Lung (tissue), 12 donors: Measurements from ENCODE around the gene TOP2A. TPM values are rescaled to one million over a fixed set of nuclear protein-coding genes. Genes with fewer than 3 reads are reported as not detected.
"Not testable (repeated sequence)": the region's sequence is repeated elsewhere in the genome, so short reads cannot be mapped to it uniquely, and the experiment has no call there.

ENCODE experiments used
- ATAC-seq: fragments of 200-7000 bp; cut with Tn5 transposase; one replicate; pipeline ENCODE4 v1.9.1; 2020; ENCODE audit warnings: moderate number of reproducible peaks; ENCODE audit not compliant: insufficient read depth, low FRiP score
- DNase-seq, 3 donors: peaks; one replicate each; pipeline ENCODE4 v3.0.0-alpha.2; 2013 to 2017
- H3K27ac ChIP-seq, 2 donors: one replicate each; pipeline ENCODE4 v1.5.1; 2013; ENCODE audit warnings: mild to moderate bottlenecking in 2 of 2, moderate library complexity in 2 of 2, control low read depth in 1 of 2, inconsistent platforms in 1 of 2, low read depth in 1 of 2, low read length in 1 of 2
- H3K27me3 ChIP-seq, 3 donors: one replicate each; pipeline ENCODE4 v1.5.1; 2013; ENCODE audit warnings: low read length in 2 of 3; ENCODE audit not compliant: control insufficient read depth in 3 of 3, insufficient read depth in 3 of 3
- H3K36me3 ChIP-seq, 4 donors: one replicate each; pipeline ENCODE4 v1.5.1; 2013; ENCODE audit warnings: low read length in 4 of 4, mild to moderate bottlenecking in 1 of 4, moderate library complexity in 1 of 4; ENCODE audit not compliant: control insufficient read depth in 4 of 4, insufficient read depth in 4 of 4
- H3K4me1 ChIP-seq, 5 donors: one replicate each; pipeline ENCODE4 v1.5.1; 2013; ENCODE audit warnings: low read length in 5 of 5, mild to moderate bottlenecking in 2 of 5, moderate library complexity in 1 of 5; ENCODE audit not compliant: control insufficient read depth in 5 of 5, insufficient read depth in 5 of 5
- H3K4me3 ChIP-seq: one replicate; pipeline ENCODE4 v1.5.1; 2013; ENCODE audit warnings: mild to moderate bottlenecking, control low read depth, moderate library complexity
- H3K9ac ChIP-seq, 2 donors: one replicate each; pipeline ENCODE4 v1.5.1; 2013; ENCODE audit warnings: low read length in 2 of 2, control low read depth in 1 of 2; ENCODE audit not compliant: insufficient read depth in 1 of 2
- H3K9me3 ChIP-seq, 4 donors: one replicate each; pipeline ENCODE4 v1.5.1; 2013; ENCODE audit warnings: low read length in 3 of 4, mild to moderate bottlenecking in 1 of 4, moderate library complexity in 1 of 4; ENCODE audit not compliant: control insufficient read depth in 4 of 4, insufficient read depth in 3 of 4
- CTCF ChIP-seq: IDR thresholded peaks from 2 replicates; pipeline ENCODE4 v1.5.1; 2012; ENCODE audit warnings: mild to moderate bottlenecking; ENCODE audit errors: control extremely low read depth, extremely low read depth
- WGBS, 2 donors: extraction: QIAGEN DNeasy Blood & Tissue Kit; methylation state at CpG; one replicate each; pipeline ENCODE4 v1.1.7; 2013; 5-methylcytosine and 5-hydroxymethylcytosine counted together
- polyA plus RNA-seq, 2 donors: library from polyadenylated mRNA; stranded (reverse); fragments of 200-250 nt; gene quantifications; one replicate each; pipeline ENCODE4 v1.2.1, GENCODE V29; 2013
- total RNA-seq, 2 donors: library from RNA; depleted of rRNA in 1 of 2; stranded (reverse); fragments of >200 nt in 1 of 2; gene quantifications; one replicate each; pipeline ENCODE4 v1.2.1, GENCODE V29; 2014 to 2021
- donor health status: control.
- donor health status: control.
- donor health status: Bipolar disorder and iron deficiency.
- donor health status: healthy.
- donor health status: DM: yes; HTN: yes; CAD: no.

TOP2A gene
- total and polyA plus RNA-seq, 4 donors, result 2.6 to 21.6 (median 9.6) TPM

GRCh38 chr17:40374821-40375498 is 42.7 kb downstream of the TOP2A start:
- H3K27ac ChIP-seq, result no peak overlapping the region
- ATAC-seq (no peak), DNase-seq (no peak)
- no peaks in the 10 kb centered on the region for H3K36me3 ChIP-seq
- H3K9ac ChIP-seq, result no peak overlapping the region
- WGBS, 2 donors, result 89 to 95% methylated on average over 14 of the region's 14 CpGs
- no peak for TF ChIP-seq CTCF
- H3K27me3 ChIP-seq, result no peaks in the 10 kb centered on the region
- H3K4me1 ChIP-seq, result peaks cover 0 to 2% (median 0%) of the 10 kb centered on the region in 5 donors
- no peak overlapping the region for H3K4me3 ChIP-seq
- H3K9me3 ChIP-seq, result no peaks in the 10 kb centered on the region

- no peak overlapping the region for H3K27ac ChIP-seq
- H3K9ac ChIP-seq, result no peak overlapping the region
- no peak for DNase-seq
- no peak overlapping the region for H3K4me3 ChIP-seq
- 89 to 90% methylated on average over 8 of the region's 8 CpGs for WGBS, 2 donors
- no peaks in the 10 kb centered on the region for H3K36me3 ChIP-seq
- no peak for ATAC-seq
- no peaks in the 10 kb centered on the region for H3K27me3 ChIP-seq
- H3K9me3 ChIP-seq, result no peaks in the 10 kb centered on the region
- peaks cover 0 to 1% (median 0%) of the 10 kb centered on the region in 5 donors for H3K4me1 ChIP-seq
- TF ChIP-seq CTCF, result no peak
Observed at GRCh38 chr17:40373999-40374398, 43.7 kb downstream of the TOP2A start.

GRCh38 chr17:40373324-40373723 is 44.4 kb downstream of the TOP2A start:
- DNase-seq (no peak), ATAC-seq (no peak)
- H3K27ac ChIP-seq, result no peak overlapping the region
- H3K9ac ChIP-seq, result no peak overlapping the region
- no peaks in the 10 kb centered on the region for H3K36me3 ChIP-seq
- WGBS, 2 donors, result 70 to 76% methylated on average over 4 of the region's 4 CpGs
- no peaks in the 10 kb centered on the region for H3K27me3 ChIP-seq
- H3K4me3 ChIP-seq, result no peak overlapping the region
- no peak for TF ChIP-seq CTCF
- H3K4me1 ChIP-seq, result no peaks in the 10 kb centered on the region
- no peaks in the 10 kb centered on the region for H3K9me3 ChIP-seq

- not testable (repeated sequence) for H3K4me3 ChIP-seq, H3K27me3 ChIP-seq, H3K27ac ChIP-seq, H3K9me3 ChIP-seq, ATAC-seq, H3K9ac ChIP-seq, DNase-seq, H3K4me1 ChIP-seq, H3K36me3 ChIP-seq
- 49 to 53% methylated on average over 4 of the region's 4 CpGs for WGBS, 2 donors
Observed at GRCh38 chr17:40372644-40373043, 45.1 kb downstream of the TOP2A start.
